ENCODE results near the gene AMPH. TPM values are rescaled to one million over a fixed set of nuclear protein-coding genes. Genes with fewer than 3 reads are reported as not detected.

AMPH gene
- total RNA-seq, 1 donor from 2014 or later = 1.2 TPM

- Histone ChIP-seq H3K4me3 (peak overlapping the region; percentile 6), H3K4me1 (peaks cover 5% of the 10 kb centered on the region), H3K9me3 (no peaks in the 10 kb centered on the region), H3K27me3 (ENCODE audit: low read depth) (no peaks in the 10 kb centered on the region), H3K27ac (peak overlapping the region; percentile 60), H3K36me3 (no peaks in the 10 kb centered on the region)
- TF ChIP-seq CTCF (IDR thresholded peaks at IDR 0.05) = no peak
- ATAC-seq (peak; percentile 38 to 61), DNase-seq (no peak)
- intact Hi-C loops (cut with DNase I) = no loop called here
Observed at GRCh38 chr7:38335128-38335491, 296.1 kb downstream of the AMPH start.

GRCh38 chr7:38334163-38334562 lies 297.0 kb downstream of the AMPH start:
- ATAC-seq (no peak), DNase-seq (no peak)
- Histone ChIP-seq H3K4me1 (peaks cover 5% of the 10 kb centered on the region), H3K9me3 (no peaks in the 10 kb centered on the region), H3K4me3 (no peak overlapping the region), H3K36me3 (no peaks in the 10 kb centered on the region), H3K27me3 (ENCODE audit: low read depth) (no peaks in the 10 kb centered on the region), H3K27ac (no peak overlapping the region)
- no peak for TF ChIP-seq CTCF (IDR thresholded peaks at IDR 0.05)
- intact Hi-C loops (cut with DNase I) = no loop called here
